Measurements from ENCODE around the gene TFCP2.

TFCP2 gene

GRCh38 chr12:51198568-51199365 is 25.8 kb upstream of the TFCP2 start:
- no peak overlapping the region for H3K4me3 ChIP-seq (ENCODE audit: low read depth, low read length)
- no peak for DNase-seq (ENCODE audit: low read depth)

- no peak for DNase-seq (ENCODE audit: low read depth)
- no peak overlapping the region for H3K4me3 ChIP-seq (ENCODE audit: low read depth, low read length)
Observed at GRCh38 chr12:51197736-51198567, 25.0 kb upstream of the TFCP2 start.

- H3K4me3 ChIP-seq (ENCODE audit: low read depth, low read length): no peak overlapping the region
- DNase-seq (ENCODE audit: low read depth): no peak
Observed at GRCh38 chr12:51196547-51196946, 23.6 kb upstream of the TFCP2 start.

GRCh38 chr12:51195841-51196240 is 22.9 kb upstream of the TFCP2 start:
- no peak overlapping the region for H3K4me3 ChIP-seq (ENCODE audit: low read depth, low read length)
- DNase-seq (ENCODE audit: low read depth): no peak

- no peak for DNase-seq (ENCODE audit: low read depth)
- H3K4me3 ChIP-seq (ENCODE audit: low read depth, low read length): no peak overlapping the region
Observed at GRCh38 chr12:51192284-51192671, 19.3 kb upstream of the TFCP2 start.

- no peak for DNase-seq (ENCODE audit: low read depth)
- no peak overlapping the region for H3K4me3 ChIP-seq (ENCODE audit: low read depth, low read length)
Observed at GRCh38 chr12:51191516-51192283, 18.8 kb upstream of the TFCP2 start.

GRCh38 chr12:51190820-51191219 is 17.9 kb upstream of the TFCP2 start:
- DNase-seq (ENCODE audit: low read depth): no peak
- H3K4me3 ChIP-seq (ENCODE audit: low read depth, low read length): no peak overlapping the region

- no peak overlapping the region for H3K4me3 ChIP-seq (ENCODE audit: low read depth, low read length)
- no peak for DNase-seq (ENCODE audit: low read depth)
Observed at GRCh38 chr12:51189790-51190355, 16.9 kb upstream of the TFCP2 start.

- no peak for DNase-seq (ENCODE audit: low read depth)
- H3K4me3 ChIP-seq (ENCODE audit: low read depth, low read length): no peak overlapping the region
Observed at GRCh38 chr12:51188359-51189051, 15.6 kb upstream of the TFCP2 start.

GRCh38 chr12:51187370-51187987 is 14.5 kb upstream of the TFCP2 start:
- H3K4me3 ChIP-seq (ENCODE audit: low read depth, low read length): no peak overlapping the region
- no peak for DNase-seq (ENCODE audit: low read depth)

GRCh38 chr12:51186465-51187085 is 13.6 kb upstream of the TFCP2 start:
- H3K4me3 ChIP-seq (ENCODE audit: low read depth, low read length): no peak overlapping the region
- no peak for DNase-seq (ENCODE audit: low read depth)

GRCh38 chr12:51185171-51185717 is 12.3 kb upstream of the TFCP2 start:
- no peak overlapping the region for H3K4me3 ChIP-seq (ENCODE audit: low read depth, low read length)
- no peak for DNase-seq (ENCODE audit: low read depth)

GRCh38 chr12:51183816-51184215 is 10.9 kb upstream of the TFCP2 start:
- peak; percentile 67 for DNase-seq (ENCODE audit: low read depth)
- no peak overlapping the region for H3K4me3 ChIP-seq (ENCODE audit: low read depth, low read length)

GRCh38 chr12:51183349-51183748 is 10.4 kb upstream of the TFCP2 start:
- DNase-seq (ENCODE audit: low read depth): no peak
- H3K4me3 ChIP-seq (ENCODE audit: low read depth, low read length): no peak overlapping the region

- no peak for DNase-seq (ENCODE audit: low read depth)
- H3K4me3 ChIP-seq (ENCODE audit: low read depth, low read length): no peak overlapping the region
Observed at GRCh38 chr12:51181558-51181957, 8.6 kb upstream of the TFCP2 start.

- no peak for DNase-seq (ENCODE audit: low read depth)
Observed at GRCh38 chr12:51177897-51178296, 5.0 kb upstream of the TFCP2 start.

GRCh38 chr12:51174501-51174900 is 1.6 kb upstream of the TFCP2 start:
- DNase-seq (ENCODE audit: low read depth): no peak
- H3K4me3 ChIP-seq (ENCODE audit: low read depth, low read length): no peak overlapping the region

More at GRCh38 chr12:51177897-51178296, 5.0 kb upstream of the TFCP2 start:
- H3K4me3 ChIP-seq (ENCODE audit: low read depth, low read length): no peak overlapping the region

- DNase-seq (ENCODE audit: low read depth): no peak
- peak overlapping the region; percentile 92 for H3K4me3 ChIP-seq (ENCODE audit: low read depth, low read length)
Observed at GRCh38 chr12:51171884-51172514, 936 bp downstream of the TFCP2 start.

Measured in skeletal muscle cell (primary cell).